ENCODE measurements around the gene CEP89.
"Not testable (repeated sequence)": the region's sequence is repeated elsewhere in the genome, so short reads cannot be mapped to it uniquely, and the experiment has no call there.

The CEP89 gene

GRCh38 chr19:32971715-32972540 is at the start of gene CEP89, which contains the start of gene FAAP24:
Gene CEP89, minus strand, starts transcription at chr19:32971958. Its CDS starts 84 bp downstream, at chr19:32971874.
Gene FAAP24, plus strand, starts transcription at chr19:32972242. Its CDS starts 955 bp downstream, at chr19:32973197.
- peak; percentile 95 for DNase-seq (ENCODE audit: low read depth)

GRCh38 chr19:33010891-33011290 is 39.1 kb upstream of the CEP89 start:
- not testable (repeated sequence) for DNase-seq (ENCODE audit: low read depth)

GRCh38 chr19:33008738-33009137 is 37.0 kb upstream of the CEP89 start:
- no peak for DNase-seq (ENCODE audit: low read depth)

GRCh38 chr19:33005440-33005839 is 33.7 kb upstream of the CEP89 start:
- DNase-seq (ENCODE audit: low read depth), result no peak

- not testable (repeated sequence) for DNase-seq (ENCODE audit: low read depth)
These were observed 31.8 kb upstream of the CEP89 start for GRCh38 chr19:33003424-33004024.

GRCh38 chr19:33002126-33002865 is 30.5 kb upstream of the CEP89 start:
- not testable (repeated sequence) for DNase-seq (ENCODE audit: low read depth)

GRCh38 chr19:33000910-33001309 is 29.2 kb upstream of the CEP89 start:
- DNase-seq (ENCODE audit: low read depth), result no peak

GRCh38 chr19:33000510-33000909 is 28.8 kb upstream of the CEP89 start:
- no peak for DNase-seq (ENCODE audit: low read depth)

GRCh38 chr19:32998722-32999121 is 27.0 kb upstream of the CEP89 start:
- DNase-seq (ENCODE audit: low read depth), result no peak

GRCh38 chr19:32997716-32998355 is 26.1 kb upstream of the CEP89 start:
- DNase-seq (ENCODE audit: low read depth), result no peak

GRCh38 chr19:32997061-32997464 is 25.3 kb upstream of the CEP89 start:
- not testable (repeated sequence) for DNase-seq (ENCODE audit: low read depth)

GRCh38 chr19:32995966-32996365 is 24.2 kb upstream of the CEP89 start:
- not testable (repeated sequence) for DNase-seq (ENCODE audit: low read depth)

- no peak for DNase-seq (ENCODE audit: low read depth)
These were observed 17.0 kb upstream of the CEP89 start for GRCh38 chr19:32988724-32989123.

- not testable (repeated sequence) for DNase-seq (ENCODE audit: low read depth)
These were observed 16.5 kb upstream of the CEP89 start for GRCh38 chr19:32988254-32988653.

GRCh38 chr19:32982488-32982887 is 10.7 kb upstream of the CEP89 start:
- not testable (repeated sequence) for DNase-seq (ENCODE audit: low read depth)

- DNase-seq (ENCODE audit: low read depth), result not testable (repeated sequence)
These were observed 8.0 kb upstream of the CEP89 start for GRCh38 chr19:32979807-32980206.

GRCh38 chr19:32977813-32978212 is 6.1 kb upstream of the CEP89 start:
- not testable (repeated sequence) for DNase-seq (ENCODE audit: low read depth)

GRCh38 chr19:32977280-32977679 is 5.5 kb upstream of the CEP89 start:
- DNase-seq (ENCODE audit: low read depth), result no peak

GRCh38 chr19:32976223-32976805 is 4.6 kb upstream of the CEP89 start:
- peak; percentile 42 for DNase-seq (ENCODE audit: low read depth)

GRCh38 chr19:32971012-32971595 is 654 bp downstream of the CEP89 start:
- DNase-seq (ENCODE audit: low read depth), result no peak

GRCh38 chr19:32969549-32969948 is 2.2 kb downstream of the CEP89 start:
- no peak for DNase-seq (ENCODE audit: low read depth)
